Right lobe of liver (tissue), 6 donors: ENCODE results near the gene ADIPOR2. TPM values are rescaled to one million over a fixed set of nuclear protein-coding genes. Genes with fewer than 3 reads are reported as not detected.
"Not testable (repeated sequence)": the region's sequence is repeated elsewhere in the genome, so short reads cannot be mapped to it uniquely, and the experiment has no call there.

Experiments used
- ATAC-seq, 4 donors: fragments of 200-7000 bp; cut with Tn5 transposase; one replicate each; pipeline ENCODE4 v1.9.1; 2020; ENCODE audit warnings: mild to moderate bottlenecking in 4 of 4, moderate library complexity in 4 of 4
- DNase-seq, 3 donors: peaks; one replicate each; pipeline ENCODE4 v3.0.0-alpha.2; 2020
- H3K27ac ChIP-seq, 3 donors: fragments of 200-600 bp; one replicate each; pipeline ENCODE4 v1.8.0; 2022
- H3K27me3 ChIP-seq, 2 donors: fragments of 200-600 bp; one replicate each; pipeline ENCODE4 v1.8.0; 2022
- H3K36me3 ChIP-seq, 4 donors: fragments of 200-600 bp; sonication (generic) in 1 of 4; one replicate each; pipeline versions ENCODE4 v1.5.1 to v1.8.0; 2017 to 2022; ENCODE audit warnings: control low read depth in 1 of 4
- H3K4me1 ChIP-seq, 4 donors: fragments of 200-600 bp; sonication (generic) in 1 of 4; one replicate each; pipeline versions ENCODE4 v1.5.1 to v1.8.0; 2017 to 2022; ENCODE audit warnings: control low read depth in 1 of 4
- H3K4me3 ChIP-seq, 3 donors: fragments of 200-600 bp; one replicate each; pipeline ENCODE4 v1.8.0; 2022
- H3K9me3 ChIP-seq, 4 donors: fragments of 200-600 bp; sonication (generic) in 1 of 4; one replicate each; pipeline versions ENCODE4 v1.5.1 to v1.8.0; 2017 to 2022; ENCODE audit warnings: control low read depth in 1 of 4
- CTCF ChIP-seq, 4 donors: fragments of 200-600 bp in 3 of 4; fragments of 450-650 bp in 1 of 4; IDR thresholded peaks; one replicate each; pipeline versions ENCODE4 v1.5.1 to v1.8.0; 2016 to 2022; ENCODE audit warnings: antibody characterized with exemption in 4 of 4, mild to moderate bottlenecking in 2 of 4
- POLR2A ChIP-seq: fragments of 450-650 bp; IDR thresholded peaks from one replicate; pipeline ENCODE4 v1.6.1; 2017; ENCODE audit warnings: antibody characterized with exemption, mild to moderate bottlenecking
- WGBS: methylation state at CpG from one replicate; pipeline ENCODE4 v1.1.6; 2018; ENCODE audit warnings: low coverage, low lambda C conversion rate; ENCODE audit not compliant: insufficient coverage; ENCODE audit errors: missing lambda C conversion rate; 5-methylcytosine and 5-hydroxymethylcytosine counted together
- intact Hi-C, 2 donors: fragments of 100-400 bp; cut with DNase I; formaldehyde crosslinking; loops; one replicate each; pipeline versions ENCODE4 v1.11.2 to v1.14.1; 2022
- total RNA-seq, 6 experiments: library from RNA; depleted of rRNA in 2 of 6; stranded (reverse); fragments of >200 nt in 2 of 6; fragmentation: NEBNext Ultra II Directional in 3 of 6; extraction: Animal tissue kit (Norgen Biotek cat#: 25700) in 3 of 6; gene quantifications; one replicate each; pipeline versions ENCODE4 v1.1.0 to v1.2.4, GENCODE V29; 2016 to 2023
- donor health status: DM: no; HTN: yes; CAD: no.
- donor health status: DM: no; HTN: no; CAD: no.
- donor health status: DM: no; HTN: no; CAD: no.
- donor health status: DM: no; HTN: yes; CAD: no.
- donor health status: DM: no; HTN: yes; CAD: no.

ADIPOR2 gene
- total RNA-seq, 6 experiments from 2014 or later, result 46.5 to 108 (median 59.8) TPM

GRCh38 chr12:1711536-1712211 lies 20.8 kb downstream of the ADIPOR2 start:
- H3K36me3 ChIP-seq, H3K9me3 ChIP-seq, H3K27me3 ChIP-seq, H3K4me3 ChIP-seq, intact Hi-C loops: not testable (repeated sequence)
- ATAC-seq, result peak in 3 of 4 donors; percentile 22 to 72 (median 38)
- DNase-seq, result peak; percentile 36 to 62 (median 62)
- TF ChIP-seq CTCF (IDR thresholded peaks at IDR 0.05), result peak in 1 of 4 donors; percentile 10
- 26% methylated on average over 3 of the region's 3 CpGs for WGBS
- Histone ChIP-seq H3K4me1 (peaks cover 0 to 53% (median 15%) of the 10 kb centered on the region in 4 donors), H3K27ac (peak overlapping the region in 2 of 3 donors; percentile 8 to 83)

DNA sequence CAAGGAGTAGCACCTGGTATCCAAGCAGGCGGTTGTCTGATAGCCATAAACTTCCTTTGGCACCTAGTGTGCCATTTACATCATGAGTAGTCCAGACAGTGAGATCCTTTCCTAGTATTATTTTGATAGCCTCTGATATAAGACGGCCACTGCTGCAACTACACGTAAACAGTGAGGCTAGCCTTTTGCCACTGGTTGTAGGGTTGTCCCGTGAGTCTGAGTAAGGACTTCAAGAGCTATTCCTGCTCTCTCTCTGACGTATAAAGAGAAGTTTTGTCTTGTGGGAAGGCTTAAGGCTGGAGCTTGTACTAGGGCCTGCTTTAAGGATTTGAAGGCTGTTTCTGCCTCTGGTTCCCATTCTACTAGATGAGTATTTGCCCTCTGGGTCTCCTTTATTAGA lies 21.4 kb downstream of the ADIPOR2 start:
- intact Hi-C loops, H3K4me3 ChIP-seq, H3K27me3 ChIP-seq, H3K9me3 ChIP-seq, DNase-seq, ATAC-seq, H3K36me3 ChIP-seq: not testable (repeated sequence)
- peaks cover 0 to 53% (median 14%) of the 10 kb centered on the region in 4 donors for H3K4me1 ChIP-seq
- 69% methylated on average over 3 of the region's 5 CpGs for WGBS
- peak overlapping the region in 1 of 3 donors; percentile 83 for H3K27ac ChIP-seq

DNA sequence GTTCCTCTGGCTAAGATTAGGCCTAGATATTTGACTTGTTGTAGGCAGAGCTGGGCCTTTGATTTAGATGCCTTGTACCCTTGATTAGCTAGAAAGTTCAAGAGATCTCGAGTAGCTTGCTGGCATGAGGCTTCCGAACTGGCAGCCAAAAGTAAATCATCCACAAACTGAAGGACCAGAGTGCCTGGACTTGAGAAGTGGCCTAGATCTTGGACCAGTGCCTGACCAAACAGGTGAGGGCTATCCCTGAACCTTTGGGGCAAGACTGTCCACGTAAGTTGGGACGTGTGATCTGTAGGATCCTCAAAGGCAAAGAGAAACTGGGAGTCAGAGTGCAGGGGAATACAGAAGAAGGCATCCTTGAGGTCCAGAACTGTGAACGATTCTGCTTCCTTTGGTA lies 22.0 kb downstream of the ADIPOR2 start:
- DNase-seq, H3K4me3 ChIP-seq, H3K27me3 ChIP-seq, ATAC-seq, intact Hi-C loops, H3K9me3 ChIP-seq, H3K36me3 ChIP-seq: not testable (repeated sequence)
- Histone ChIP-seq H3K4me1 (peaks cover 0 to 50% (median 15%) of the 10 kb centered on the region in 4 donors), H3K27ac (peak overlapping the region in 1 of 3 donors; percentile 83)
- WGBS, result 48% methylated on average over 4 of the region's 5 CpGs

DNA sequence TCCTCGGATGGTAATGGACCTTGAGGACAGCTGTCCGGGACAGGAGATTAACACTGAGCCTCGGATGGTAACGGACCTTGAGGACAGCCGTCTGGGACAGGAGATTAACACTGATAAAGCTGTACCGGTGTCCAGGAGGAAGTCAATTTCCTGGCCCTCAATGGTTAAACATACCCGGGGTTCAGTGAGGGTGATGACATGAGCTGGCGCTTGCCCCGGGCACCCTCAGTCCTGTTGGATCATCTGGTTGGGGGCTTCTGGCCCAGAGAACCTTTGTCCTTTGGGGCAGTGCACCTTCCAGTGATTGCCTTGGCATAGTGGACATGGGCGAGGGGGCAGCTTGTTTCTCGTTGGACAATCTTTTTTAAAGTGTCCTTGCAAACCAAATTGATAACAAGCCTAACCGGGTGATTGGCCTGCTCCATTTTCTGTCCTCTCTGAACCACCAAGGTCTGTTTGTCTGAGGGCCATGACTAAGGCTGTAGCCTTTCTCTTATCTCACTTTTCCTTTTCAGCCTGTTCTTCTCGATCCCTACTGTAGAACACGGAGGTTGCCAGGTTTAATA lies 23.0 kb downstream of the ADIPOR2 start:
- DNase-seq (peak in 2 of 3 donors; percentile 78 to 81), ATAC-seq (peak in 1 of 4 donors; percentile 61)
- intact Hi-C loops, H3K36me3 ChIP-seq, H3K9me3 ChIP-seq, H3K4me3 ChIP-seq, H3K27me3 ChIP-seq: not testable (repeated sequence)
- 7% methylated on average over 8 of the region's 14 CpGs for WGBS
- H3K27ac ChIP-seq, result peak overlapping the region in 1 of 3 donors; percentile 83
- peaks cover 0 to 59% (median 20%) of the 10 kb centered on the region in 4 donors for H3K4me1 ChIP-seq

- 98% methylated on average over 6 of the region's 8 CpGs for WGBS
- H3K4me3 ChIP-seq, H3K27me3 ChIP-seq, DNase-seq, H3K36me3 ChIP-seq, H3K27ac ChIP-seq, H3K9me3 ChIP-seq, ATAC-seq, intact Hi-C loops: not testable (repeated sequence)
- peaks cover 0 to 75% (median 27%) of the 10 kb centered on the region in 4 donors for H3K4me1 ChIP-seq
Measured at GRCh38 chr12:1715459-1715858, 24.6 kb downstream of the ADIPOR2 start.

DNA sequence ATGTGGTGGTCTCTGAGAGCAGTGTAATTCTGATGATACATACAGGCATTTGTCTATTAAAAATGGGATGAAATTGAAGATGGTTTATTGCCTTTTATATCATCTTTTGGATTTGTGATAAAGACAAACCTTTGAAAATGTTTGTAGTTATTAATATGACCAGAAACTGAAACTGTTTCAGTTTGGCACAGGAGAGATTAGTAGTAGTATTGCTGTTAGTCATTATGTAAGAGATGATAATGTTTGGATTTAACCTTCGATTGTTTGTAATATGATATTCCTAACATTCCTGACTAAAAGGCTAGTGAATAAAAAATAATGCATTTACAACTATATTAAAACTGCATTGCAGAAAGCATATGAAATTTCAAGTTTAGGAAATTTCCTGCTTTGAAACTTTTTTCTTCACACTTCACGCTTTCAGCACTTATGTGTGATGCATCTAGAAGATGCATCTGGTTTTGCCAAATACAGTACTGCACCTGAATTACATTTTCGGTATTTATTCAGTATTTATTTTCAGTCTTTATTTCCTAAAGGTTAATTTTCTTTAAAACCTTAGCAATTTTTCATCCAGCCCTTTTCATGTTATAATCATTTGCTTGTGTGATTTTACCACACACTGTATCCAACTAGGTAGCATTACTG lies 25.5 kb downstream of the ADIPOR2 start:
- peak overlapping the region in 2 of 3 donors; percentile 16 to 26 for H3K27ac ChIP-seq
- 32% methylated on average over 3 of the region's 3 CpGs for WGBS
- peaks cover 0 to 72% (median 24%) of the 10 kb centered on the region in 4 donors for H3K4me1 ChIP-seq
- intact Hi-C loops, result no loop called here
- no peaks in the 10 kb centered on the region for H3K27me3 ChIP-seq
- H3K9me3 ChIP-seq, result no peaks in the 10 kb centered on the region
- no peak overlapping the region for H3K4me3 ChIP-seq
- TF ChIP-seq CTCF (IDR thresholded peaks at IDR 0.05) (no peak), POLR2A (no peak)
- DNase-seq (no peak), ATAC-seq (peak; percentile 18 to 57 (median 43))
- no peaks in the 10 kb centered on the region for H3K36me3 ChIP-seq
